Measurements from ENCODE around the gene CADM2. TPM values are rescaled to one million over a fixed set of nuclear protein-coding genes. Genes with fewer than 3 reads are reported as not detected.

CADM2 gene
- total and polyA plus RNA-seq, 8 donors, result 0.28 to 4.6 (median 0.42) TPM

GRCh38 chr3:84980011-84980410, 21.2 kb downstream of the CADM2 start:
- no peaks in the 10 kb centered on the region for H3K36me3 ChIP-seq
- H3K9me3 ChIP-seq, result no peaks in the 10 kb centered on the region
- intact Hi-C loops (cut with DNase I), result no loop called here
- no peak for ATAC-seq
- H3K4me3 ChIP-seq, result no peak overlapping the region
- 9 to 10% methylated on average over 3 of the region's 3 CpGs for WGBS, 2 donors
- TF ChIP-seq, protein P1, sequence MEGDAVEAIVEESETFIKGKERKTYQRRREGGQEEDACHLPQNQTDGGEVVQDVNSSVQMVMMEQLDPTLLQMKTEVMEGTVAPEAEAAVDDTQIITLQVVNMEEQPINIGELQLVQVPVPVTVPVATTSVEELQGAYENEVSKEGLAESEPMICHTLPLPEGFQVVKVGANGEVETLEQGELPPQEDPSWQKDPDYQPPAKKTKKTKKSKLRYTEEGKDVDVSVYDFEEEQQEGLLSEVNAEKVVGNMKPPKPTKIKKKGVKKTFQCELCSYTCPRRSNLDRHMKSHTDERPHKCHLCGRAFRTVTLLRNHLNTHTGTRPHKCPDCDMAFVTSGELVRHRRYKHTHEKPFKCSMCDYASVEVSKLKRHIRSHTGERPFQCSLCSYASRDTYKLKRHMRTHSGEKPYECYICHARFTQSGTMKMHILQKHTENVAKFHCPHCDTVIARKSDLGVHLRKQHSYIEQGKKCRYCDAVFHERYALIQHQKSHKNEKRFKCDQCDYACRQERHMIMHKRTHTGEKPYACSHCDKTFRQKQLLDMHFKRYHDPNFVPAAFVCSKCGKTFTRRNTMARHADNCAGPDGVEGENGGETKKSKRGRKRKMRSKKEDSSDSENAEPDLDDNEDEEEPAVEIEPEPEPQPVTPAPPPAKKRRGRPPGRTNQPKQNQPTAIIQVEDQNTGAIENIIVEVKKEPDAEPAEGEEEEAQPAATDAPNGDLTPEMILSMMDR (IDR thresholded peaks at IDR 0.05), result no peak
- H3K27ac ChIP-seq, result no peak overlapping the region
- DNase-seq, result no peak
- FAIRE-seq, result no peak
- no peaks in the 10 kb centered on the region for H3K4me1 ChIP-seq
- H3K27me3 ChIP-seq, result peaks cover 0 to 22% (median 0%) of the 10 kb centered on the region in 4 donors

DNA sequence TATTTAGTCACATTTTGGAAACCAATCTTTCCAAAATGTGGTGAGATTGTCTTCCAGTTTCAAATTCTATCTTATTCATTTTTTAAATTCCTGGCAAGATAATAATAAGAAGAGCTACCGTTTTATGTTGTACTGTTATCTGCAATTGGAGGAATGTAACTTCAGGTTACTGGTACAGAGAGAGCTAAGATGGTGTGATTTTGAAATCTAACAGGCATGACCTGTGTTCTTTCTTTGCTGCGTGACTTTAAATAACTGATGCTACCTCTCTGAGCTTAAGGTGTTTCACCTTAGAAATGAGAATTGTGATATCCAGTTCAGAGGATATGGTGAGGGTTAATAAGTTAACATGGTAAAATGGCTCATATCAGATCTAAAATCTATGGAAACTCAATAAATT, 21.7 kb downstream of the CADM2 start:
- DNase-seq, result no peak
- Histone ChIP-seq H3K9me3 (no peaks in the 10 kb centered on the region), H3K27ac (no peak overlapping the region), H3K4me1 (no peaks in the 10 kb centered on the region), H3K27me3 (peaks cover 0 to 22% (median 0%) of the 10 kb centered on the region in 4 donors), H3K36me3 (no peaks in the 10 kb centered on the region), H3K4me3 (no peak overlapping the region)
- TF ChIP-seq, protein P1 (IDR thresholded peaks at IDR 0.05), result no peak
- WGBS, 2 donors, result 45 to 49% methylated on average over 2 of the region's 2 CpGs
- intact Hi-C loops (cut with DNase I), result no loop called here
- no peak for FAIRE-seq
- ATAC-seq, result no peak

DNA sequence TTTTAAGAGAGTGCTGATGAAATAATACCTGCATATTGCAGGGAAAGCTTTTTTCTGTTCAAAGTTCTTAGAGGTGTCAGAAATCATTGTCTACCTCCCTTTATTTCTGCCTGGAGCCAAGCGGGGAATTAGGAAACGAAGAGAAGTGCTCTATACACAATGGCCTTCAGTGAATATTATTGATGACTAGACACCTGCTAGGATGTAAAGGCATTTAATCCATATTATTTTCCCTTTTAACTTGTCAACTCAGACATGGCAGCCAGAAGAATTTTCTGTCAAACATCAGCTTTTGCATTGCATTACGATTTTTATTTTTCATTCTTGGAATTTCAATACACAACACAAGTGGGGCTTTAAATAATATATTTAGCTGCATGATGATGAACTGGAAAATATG, 24.7 kb downstream of the CADM2 start:
- intact Hi-C loops (cut with DNase I), result no loop called here
- Histone ChIP-seq H3K4me3 (no peak overlapping the region), H3K27me3 (peaks cover 0 to 7% (median 0%) of the 10 kb centered on the region in 4 donors), H3K9me3 (no peaks in the 10 kb centered on the region), H3K4me1 (no peaks in the 10 kb centered on the region), H3K27ac (no peak overlapping the region), H3K36me3 (no peaks in the 10 kb centered on the region)
- no peak for ATAC-seq
- TF ChIP-seq, protein P1 (IDR thresholded peaks at IDR 0.05), result no peak
- no peak for DNase-seq
- 70 to 74% methylated on average over 3 of the region's 3 CpGs for WGBS, 2 donors
- FAIRE-seq, result no peak

DNA sequence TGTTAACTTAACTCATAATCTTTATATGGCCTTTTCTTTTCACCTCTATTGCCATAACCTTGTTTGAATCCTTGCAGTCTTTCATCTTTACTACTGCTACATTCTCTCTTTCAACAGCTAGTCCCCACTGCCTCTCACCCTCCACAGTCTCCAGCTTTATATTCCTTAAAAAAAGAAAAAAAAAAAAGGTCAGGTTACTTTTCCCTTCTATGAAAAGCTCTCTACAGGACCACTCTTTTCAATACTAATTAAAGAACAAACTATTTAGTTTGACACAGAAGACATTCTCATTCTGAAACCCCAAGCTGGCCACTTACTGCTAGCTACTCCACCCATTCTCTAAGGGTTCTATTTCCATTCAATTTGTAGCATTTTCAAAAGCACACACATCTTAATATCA, 25.6 kb downstream of the CADM2 start:
- no peaks in the 10 kb centered on the region for H3K36me3 ChIP-seq
- no peak overlapping the region for H3K4me3 ChIP-seq
- no peak overlapping the region for H3K27ac ChIP-seq
- H3K9me3 ChIP-seq, result no peaks in the 10 kb centered on the region
- ATAC-seq, result no peak
- H3K4me1 ChIP-seq, result no peaks in the 10 kb centered on the region
- FAIRE-seq, result no peak
- intact Hi-C loops (cut with DNase I), result no loop called here
- H3K27me3 ChIP-seq, result peaks cover 0 to 7% (median 0%) of the 10 kb centered on the region in 4 donors
- TF ChIP-seq, protein P1 (IDR thresholded peaks at IDR 0.05), result no peak
- DNase-seq, result no peak

DNA sequence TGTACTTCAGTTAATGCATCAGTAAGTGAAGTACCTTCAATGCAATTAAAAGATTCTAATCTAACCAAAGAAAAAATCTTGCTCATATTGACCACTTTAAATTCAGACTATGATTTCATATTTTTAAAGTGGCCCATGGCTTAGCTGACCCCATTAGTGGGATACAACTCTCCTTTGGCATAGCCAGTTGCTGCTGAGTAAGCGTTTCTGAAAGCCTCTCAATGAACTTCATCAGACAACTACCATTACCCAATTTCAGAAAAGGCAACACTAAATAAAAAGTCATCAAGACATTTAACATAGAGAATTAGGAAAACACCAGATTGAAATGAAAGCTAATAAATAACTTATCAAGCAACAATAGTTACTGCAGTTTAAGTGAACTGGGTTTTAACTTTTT, 27.0 kb downstream of the CADM2 start:
- no peak for DNase-seq
- Histone ChIP-seq H3K27me3 (peaks cover 0 to 7% (median 0%) of the 10 kb centered on the region in 4 donors), H3K9me3 (no peaks in the 10 kb centered on the region), H3K27ac (no peak overlapping the region), H3K4me3 (no peak overlapping the region), H3K4me1 (no peaks in the 10 kb centered on the region), H3K36me3 (no peaks in the 10 kb centered on the region)
- no peak for ATAC-seq
- intact Hi-C loops (cut with DNase I), result no loop called here
- 55 to 82% methylated on average over 1 of the region's 1 CpG for WGBS, 2 donors
- no peak for FAIRE-seq
- TF ChIP-seq, protein P1 (IDR thresholded peaks at IDR 0.05), result no peak

All from pancreas (tissue), 10 donors.